Measurements from ENCODE around the gene FAM78B.

FAM78B gene

GRCh38 chr1:166114419-166114818, 52.4 kb downstream of the FAM78B start:
- no peak for DNase-seq

DNA sequence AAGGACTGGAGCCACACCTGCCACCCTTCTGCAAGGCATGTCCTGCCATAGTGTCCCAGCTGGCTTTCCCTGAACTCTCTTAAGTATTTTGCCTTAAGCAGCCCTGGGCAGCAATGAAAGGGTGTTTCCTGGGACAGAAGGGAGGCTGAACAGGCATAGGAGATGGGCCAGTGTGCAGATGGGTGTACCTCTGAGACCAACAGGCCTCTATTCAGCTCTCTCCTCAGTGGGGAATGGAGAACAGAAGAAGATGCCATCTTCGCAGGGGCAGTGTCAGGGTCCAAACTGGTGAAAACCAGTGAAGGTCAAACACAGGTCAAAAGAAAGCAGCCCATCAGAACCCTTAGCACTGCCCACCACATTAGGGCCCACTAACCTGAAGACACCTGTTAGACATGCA, 53.2 kb downstream of the FAM78B start:
- DNase-seq: no peak

DNA sequence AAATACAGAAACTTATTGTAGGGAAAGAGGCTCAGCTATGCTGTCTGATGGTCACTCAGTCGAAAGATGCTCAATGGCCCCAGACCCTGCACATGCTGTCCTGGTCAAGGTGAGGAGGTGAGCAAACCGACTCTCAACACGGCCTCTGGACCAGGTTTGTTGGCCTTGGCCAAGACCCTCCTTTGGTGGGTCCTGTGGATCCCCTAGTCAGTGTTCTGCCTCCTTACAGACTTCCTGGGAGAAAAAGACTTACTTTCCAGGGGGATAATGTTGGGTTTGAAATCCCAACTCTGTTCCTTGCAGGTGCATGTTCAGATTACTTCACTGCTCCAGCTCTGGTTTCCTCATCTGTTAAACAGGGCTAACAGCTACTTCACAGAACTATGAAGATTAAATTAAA, 53.8 kb downstream of the FAM78B start:
- DNase-seq: no peak

DNA sequence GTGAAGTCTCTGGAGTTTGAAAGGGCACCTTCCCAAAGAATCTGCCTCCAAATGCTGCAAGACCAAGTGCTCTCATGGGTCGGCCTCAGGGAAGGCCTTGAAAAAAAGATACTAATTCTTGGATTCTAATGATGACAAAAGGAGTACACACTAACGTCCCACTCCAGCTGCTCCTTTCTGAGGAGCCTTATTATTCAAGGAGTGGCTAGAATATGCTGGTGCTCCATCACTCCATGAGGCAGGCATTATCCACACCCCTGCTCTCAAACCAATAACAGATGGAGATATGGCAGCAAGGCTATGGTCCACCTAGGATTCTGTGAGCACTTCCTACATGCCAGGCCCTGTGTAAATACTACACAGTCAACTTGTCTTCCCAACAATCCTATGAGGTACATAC, 54.4 kb downstream of the FAM78B start:
- DNase-seq: no peak

GRCh38 chr1:166111430-166111829, 55.4 kb downstream of the FAM78B start:
- no peak for DNase-seq

DNA sequence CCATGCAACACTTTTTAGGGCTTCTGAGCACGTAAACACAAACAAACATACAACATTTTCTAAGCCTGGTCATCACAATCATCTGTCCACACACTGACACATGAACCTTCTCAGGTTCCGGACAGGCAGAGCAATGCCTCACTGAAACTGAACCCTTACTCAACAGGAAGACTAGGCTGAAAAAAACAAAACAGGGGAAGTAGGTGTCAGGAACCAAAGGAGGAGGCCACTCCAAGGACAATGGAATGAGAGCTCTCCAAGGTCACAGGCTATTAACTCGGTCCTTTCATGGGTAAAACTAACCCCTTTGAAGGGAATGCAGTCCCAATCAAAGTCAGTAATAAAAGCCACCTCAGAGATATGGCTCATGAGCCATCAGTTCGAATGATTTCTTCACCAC, 76.6 kb downstream of the FAM78B start:
- no peak for DNase-seq

- DNase-seq: no peak
These were observed 77.0 kb downstream of the FAM78B start for GRCh38 chr1:166089804-166090203.

DNA sequence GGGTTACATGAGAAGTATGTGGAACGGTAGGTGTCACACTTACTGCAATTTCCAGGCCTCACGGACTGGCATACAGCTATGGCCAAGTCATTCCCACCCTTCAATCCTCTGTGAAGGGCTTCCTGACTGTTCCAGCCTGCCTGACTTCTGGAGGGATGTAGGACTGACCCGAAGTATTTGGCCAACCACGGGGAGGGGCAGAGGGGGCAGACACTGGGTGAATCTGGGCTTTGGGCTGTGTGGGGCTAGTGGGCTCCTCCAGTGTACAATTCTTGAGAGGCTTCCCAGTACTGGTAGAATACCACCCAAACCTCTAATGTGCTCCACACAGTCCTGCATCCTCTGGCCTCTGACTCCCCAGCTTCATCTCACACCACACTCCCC, 78.2 kb downstream of the FAM78B start:
- DNase-seq: no peak

DNA sequence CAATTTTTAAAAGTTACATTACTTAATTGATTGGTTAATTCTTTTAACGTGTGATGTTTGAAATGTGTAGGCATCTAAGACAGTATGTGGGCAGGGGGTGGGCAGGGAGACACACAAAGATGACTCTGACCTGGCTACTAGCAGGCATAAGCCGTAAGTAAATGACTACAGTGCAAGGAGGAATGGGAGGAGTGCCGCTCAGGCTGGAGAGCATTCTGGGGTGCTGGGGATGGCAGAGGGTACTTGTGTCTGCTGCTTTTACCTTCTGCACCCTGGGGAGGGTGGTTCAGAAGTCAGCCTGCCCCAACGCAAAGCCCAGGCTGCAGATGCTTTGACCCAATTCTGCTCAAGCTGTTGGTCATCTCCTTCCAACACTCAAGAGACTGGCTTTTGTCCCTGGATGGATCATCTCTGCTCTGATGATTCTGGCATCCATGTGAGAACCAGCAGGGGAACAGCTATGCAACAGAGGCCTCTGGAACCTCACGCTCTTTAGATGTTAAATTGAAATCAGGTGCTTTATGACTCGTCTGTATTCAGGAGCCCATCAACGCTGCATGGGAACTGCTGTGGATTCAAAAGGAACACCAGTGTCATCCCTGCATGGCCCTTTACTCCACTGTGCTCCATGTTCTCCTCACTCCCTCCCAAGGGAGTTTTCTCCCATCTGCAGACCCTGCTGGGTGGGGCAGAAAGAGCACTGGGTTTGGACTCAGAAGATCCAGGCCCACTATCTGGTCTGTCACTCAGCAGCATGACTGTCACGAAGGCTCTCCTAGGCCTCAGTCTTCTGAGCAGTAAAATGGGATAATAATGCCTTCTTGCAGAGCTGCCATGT, 78.8 kb downstream of the FAM78B start:
- DNase-seq: no peak

DNA sequence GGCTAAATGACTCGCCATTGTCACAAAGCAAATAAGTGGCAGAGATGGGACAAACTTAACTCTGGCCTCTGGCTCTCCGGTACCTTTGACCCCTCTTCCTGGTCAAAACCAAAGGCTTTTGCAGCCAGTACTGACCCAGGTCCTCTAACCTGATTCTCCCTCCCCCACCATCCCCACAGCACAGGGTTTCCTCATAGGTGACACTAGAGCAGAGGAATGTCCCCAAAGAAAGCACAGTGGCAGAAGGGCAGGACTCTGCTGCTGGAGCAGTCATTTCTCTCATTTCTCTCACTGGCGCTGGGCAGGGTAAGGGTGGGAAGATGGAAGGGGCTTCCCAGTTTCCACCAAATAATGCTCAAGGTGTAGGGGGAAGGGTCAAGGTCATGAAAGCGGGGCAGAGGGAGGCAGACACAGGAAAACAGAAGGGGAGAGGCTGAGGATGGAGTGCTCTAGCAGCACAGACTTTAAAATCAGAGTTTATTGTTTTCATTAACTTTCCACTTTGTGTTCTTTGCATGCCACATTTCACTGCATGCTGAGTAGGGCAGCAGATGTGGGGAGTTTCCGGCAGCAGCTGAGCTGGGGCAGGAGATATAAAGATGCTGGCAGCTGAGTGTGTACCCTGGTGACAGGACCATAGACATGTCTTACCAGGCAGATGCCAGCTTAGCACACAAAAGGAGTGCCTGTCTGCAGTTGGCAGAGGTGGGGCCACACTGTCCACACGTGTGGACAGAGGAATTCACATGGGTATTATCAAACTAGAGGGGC, 80.5 kb downstream of the FAM78B start:
- no peak for DNase-seq

DNA sequence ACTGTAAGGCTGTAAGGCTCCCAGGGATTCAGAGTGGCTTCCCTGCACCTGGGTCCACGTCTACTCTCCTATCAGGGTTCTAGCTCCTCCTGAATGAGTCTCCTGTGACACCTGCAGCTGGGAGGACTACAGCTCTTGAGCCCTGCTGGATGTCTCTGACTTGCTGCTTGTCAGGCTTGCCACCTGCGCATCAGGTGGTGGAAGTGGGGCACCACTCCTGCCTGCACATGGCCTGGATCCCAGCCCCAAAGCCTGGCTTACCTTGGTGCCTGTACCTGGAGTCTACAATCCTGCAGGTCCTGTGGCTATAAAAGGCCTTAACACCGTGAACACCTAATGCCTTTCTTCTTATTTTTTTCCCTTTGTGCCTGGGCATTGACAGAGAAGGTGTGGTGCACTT, 82.2 kb downstream of the FAM78B start:
- no peak for DNase-seq

DNA sequence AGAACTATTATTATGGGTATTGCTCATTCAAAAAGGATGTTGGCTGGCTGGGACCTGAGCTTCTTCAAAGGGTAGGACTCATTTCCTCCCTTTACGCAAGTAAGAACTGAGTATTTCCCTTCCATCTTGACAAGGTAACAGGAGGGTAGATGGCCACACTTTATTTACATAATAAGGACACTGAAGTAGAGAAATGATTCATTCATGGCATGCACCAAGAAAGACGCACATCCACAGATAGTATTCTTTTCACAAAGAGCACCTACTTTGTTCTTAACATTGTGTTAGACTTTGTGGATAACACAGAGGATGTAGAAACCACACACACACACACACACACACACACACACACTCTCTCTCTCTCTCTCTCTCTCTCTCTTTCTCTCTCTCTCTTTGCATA, 82.9 kb downstream of the FAM78B start:
- DNase-seq: no peak

- no peak for DNase-seq
These were observed 84.2 kb downstream of the FAM78B start for GRCh38 chr1:166082601-166083000.

GRCh38 chr1:166080967-166081870, 85.6 kb downstream of the FAM78B start:
- no peak for DNase-seq

GRCh38 chr1:166080277-166080966, 86.4 kb downstream of the FAM78B start:
- DNase-seq: no peak

DNA sequence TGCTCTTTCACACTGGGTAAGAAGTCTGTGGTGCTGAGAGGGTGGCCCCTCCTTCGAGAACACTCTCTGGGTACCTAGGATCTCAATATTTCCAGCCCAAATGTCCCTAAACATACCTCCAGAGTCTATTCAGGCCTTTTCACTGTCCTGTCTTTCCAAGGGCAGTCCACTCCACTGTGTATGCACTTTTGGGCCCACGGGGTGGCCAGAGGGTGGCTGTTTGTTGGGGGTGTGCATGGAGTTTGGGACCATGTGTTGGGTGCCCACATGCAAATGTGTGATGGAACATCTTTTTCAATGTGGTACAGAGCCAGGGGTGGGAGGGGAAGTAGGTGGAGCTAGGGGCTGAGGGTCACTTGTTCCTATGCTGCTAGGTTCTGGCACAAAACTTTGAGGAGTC, 87.5 kb downstream of the FAM78B start:
- DNase-seq: no peak

GRCh38 chr1:166073489-166073888, 93.3 kb downstream of the FAM78B start:
- DNase-seq: no peak

DNA sequence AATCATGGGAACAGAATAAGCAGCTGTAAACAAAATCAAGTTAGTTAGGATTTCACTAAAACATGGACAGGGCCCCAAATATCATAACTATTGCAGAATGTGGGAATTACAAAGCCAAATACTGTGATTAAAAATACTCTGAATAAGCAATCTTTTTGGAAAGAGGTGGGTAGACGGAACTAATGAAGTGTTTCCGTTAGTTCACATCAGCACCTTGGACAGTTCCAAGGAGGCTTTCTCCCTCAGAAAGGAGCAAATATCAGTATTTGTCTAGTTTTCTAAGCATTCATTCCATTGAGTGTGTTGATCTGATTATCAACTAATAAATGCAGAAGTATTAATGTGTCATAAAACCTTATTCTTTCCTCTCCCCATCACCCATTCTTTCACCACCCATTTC, 97.4 kb downstream of the FAM78B start:
- DNase-seq: no peak

DNA sequence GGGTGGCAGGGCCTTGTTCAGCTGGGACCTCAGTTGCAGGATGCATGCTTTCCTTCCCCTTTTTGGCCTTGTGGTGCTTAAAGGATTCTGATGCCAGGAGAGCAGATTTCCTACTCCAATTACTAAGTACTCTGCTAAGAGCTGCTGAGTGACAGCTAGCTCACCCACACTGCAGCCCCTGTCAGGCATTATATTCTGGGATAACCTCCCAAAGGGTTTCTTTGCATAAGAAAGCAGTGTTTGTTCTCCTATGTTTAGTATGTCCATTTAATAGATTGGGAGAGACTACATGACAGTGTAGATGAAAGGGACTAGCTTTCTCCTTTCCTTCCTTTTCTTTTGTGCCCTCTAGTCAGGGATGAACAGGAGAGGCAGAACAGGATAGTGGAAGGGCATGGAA, 100.7 kb downstream of the FAM78B start:
- DNase-seq: no peak

GRCh38 chr1:166064951-166065350, 101.8 kb downstream of the FAM78B start:
- DNase-seq: no peak

DNA sequence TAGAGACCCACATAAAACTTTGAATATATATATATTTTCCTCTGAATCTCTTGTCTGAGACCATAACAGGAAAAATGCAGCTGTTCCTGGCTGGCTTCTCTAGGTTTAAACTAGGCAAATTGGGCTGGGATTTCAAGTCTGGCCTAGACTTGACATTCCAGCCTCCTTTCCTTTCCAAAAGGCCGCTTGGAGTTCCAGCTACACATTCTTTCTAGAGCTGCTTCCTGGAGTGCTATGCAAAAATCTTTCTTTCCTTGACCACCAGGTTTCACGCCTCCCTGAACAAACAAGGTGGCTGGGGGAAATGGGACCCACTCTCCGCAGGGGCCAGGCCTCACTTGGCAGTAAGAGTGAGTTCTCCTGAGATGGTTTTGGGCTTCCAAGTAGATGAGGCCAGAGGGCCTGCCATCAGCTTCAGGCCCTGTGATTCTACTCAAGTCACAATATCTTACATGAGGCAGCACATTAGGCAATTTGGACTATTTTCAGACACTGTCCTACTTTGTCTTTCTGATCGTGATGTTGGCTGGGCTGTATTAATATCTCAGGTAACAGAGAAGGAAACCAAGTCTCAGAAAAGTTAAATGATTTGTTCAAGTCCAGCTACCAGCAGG, 102.4 kb downstream of the FAM78B start:
- no peak for DNase-seq

GRCh38 chr1:166063701-166064100, 103.1 kb downstream of the FAM78B start:
- DNase-seq: no peak

All from stimulated activated CD4-positive, alpha-beta T cell treated with anti-CD3 and anti-CD28 coated beads, Interleukin-4, amount 100 ng/mL, for 4 hours (primary cell).